HEK293 (cell line): ENCODE measurements around the gene SELENOO.

Source experiments
- CTCF ChIA-PET: fragments of 350-600 bp; formaldehyde crosslinking; extraction: SDS; loops from one replicate; lab custom pipeline; 2021; ENCODE audit warnings: antibody characterized with exemption; lab: Yijun Ruan, JAX
- POLR2A ChIA-PET: fragments of 300-600 bp; formaldehyde crosslinking; extraction: SDS; loops from one replicate; lab custom pipeline; 2020; ENCODE audit warnings: antibody characterized with exemption, inconsistent platforms; lab: Yijun Ruan, JAX
- H3K27ac ChIP-seq: fragments of 200-500 bp; sonication (Bioruptor generic); 2 replicates; pipeline ENCODE4 v1.5.1; 2014; ENCODE audit warnings: low read depth, low read length, control low read depth, inconsistent platforms; ENCODE audit errors: extremely low read depth
- H3K36me3 ChIP-seq, 2 experiments: fragments of 200-500 bp in 1 of 2; sonication (Bioruptor generic) in 1 of 2; 1 replicate in 1 of 2; 2 replicates in 1 of 2; pipeline ENCODE4 v1.5.1; 2014 to 2017; ENCODE audit warnings: inconsistent platforms in 2 of 2, low read length in 2 of 2; ENCODE audit not compliant: control insufficient read depth in 2 of 2, insufficient read depth in 1 of 2
- H3K4me1 ChIP-seq: fragments of 200-500 bp; sonication (Bioruptor generic); 2 replicates; pipeline ENCODE4 v1.5.1; 2014; ENCODE audit warnings: mild to moderate bottlenecking, low read length, inconsistent platforms; ENCODE audit not compliant: control insufficient read depth, insufficient read depth
- H3K4me3 ChIP-seq: 2 replicates; pipeline ENCODE4 v1.5.1; 2011; ENCODE audit warnings: low read depth, mild to moderate bottlenecking, control low read depth, low read length, moderate library complexity
- H3K9me3 ChIP-seq: fragments of 200-500 bp; sonication (Bioruptor generic); 2 replicates; pipeline ENCODE4 v1.5.1; 2014; ENCODE audit warnings: low read depth, low read length, inconsistent platforms; ENCODE audit not compliant: control insufficient read depth, insufficient read depth
- BCL11A ChIP-seq: fragments of 450-650 bp; formaldehyde crosslinking; IDR thresholded peaks from 2 replicates; pipeline ENCODE4 v1.5.1; 2016; ENCODE audit warnings: low read depth, missing biosample characterization, missing genetic modification characterization
- BCL11B ChIP-seq: fragments of 450-650 bp; formaldehyde crosslinking; IDR thresholded peaks from 2 replicates; pipeline ENCODE4 v1.5.1; 2016; ENCODE audit warnings: low read depth, missing biosample characterization, missing genetic modification characterization
- GLIS1 ChIP-seq: fragments of 450-650 bp; formaldehyde crosslinking; IDR thresholded peaks from 2 replicates; pipeline ENCODE4 v1.5.1; 2016; ENCODE audit warnings: missing biosample characterization, missing genetic modification characterization
- GLIS2 ChIP-seq: fragments of 450-650 bp; formaldehyde crosslinking; IDR thresholded peaks from 2 replicates; pipeline ENCODE4 v1.5.1; 2016; ENCODE audit warnings: missing biosample characterization, missing genetic modification characterization
- KLF8 ChIP-seq: fragments of 450-650 bp; formaldehyde crosslinking; IDR thresholded peaks from 2 replicates; pipeline ENCODE4 v1.5.1; 2016; ENCODE audit warnings: missing biosample characterization, missing genetic modification characterization
- OSR2 ChIP-seq: fragments of 450-650 bp; formaldehyde crosslinking; IDR thresholded peaks from 2 replicates; pipeline ENCODE4 v1.5.1; 2016; ENCODE audit warnings: missing biosample characterization, missing genetic modification characterization
- SP2 ChIP-seq: fragments of 450-650 bp; formaldehyde crosslinking; IDR thresholded peaks from 2 replicates; pipeline ENCODE4 v1.5.1; 2016; ENCODE audit warnings: missing biosample characterization, missing genetic modification characterization
- YY2 ChIP-seq: fragments of 450-650 bp; formaldehyde crosslinking; IDR thresholded peaks from 2 replicates; pipeline ENCODE4 v1.5.1; 2016; ENCODE audit warnings: missing biosample characterization, missing genetic modification characterization
- ZBTB20 ChIP-seq: fragments of 450-650 bp; formaldehyde crosslinking; IDR thresholded peaks from 2 replicates; pipeline ENCODE4 v1.5.1; 2016; ENCODE audit warnings: missing biosample characterization, missing genetic modification characterization
- ZBTB48 ChIP-seq: fragments of 450-650 bp; formaldehyde crosslinking; IDR thresholded peaks from 2 replicates; pipeline ENCODE4 v1.5.1; 2016; ENCODE audit warnings: missing biosample characterization, missing genetic modification characterization
- ZBTB8A ChIP-seq: fragments of 450-650 bp; formaldehyde crosslinking; IDR thresholded peaks from 2 replicates; pipeline ENCODE4 v1.5.1; 2016; ENCODE audit warnings: missing biosample characterization, missing genetic modification characterization
- ZIC2 ChIP-seq: fragments of 450-650 bp; formaldehyde crosslinking; IDR thresholded peaks from 2 replicates; pipeline ENCODE4 v1.5.1; 2016; ENCODE audit warnings: missing biosample characterization, missing genetic modification characterization
- ZNF140 ChIP-seq: fragments of 450-650 bp; formaldehyde crosslinking; IDR thresholded peaks from 2 replicates; pipeline ENCODE4 v1.5.1; 2016; ENCODE audit warnings: missing biosample characterization, missing genetic modification characterization
- ZNF335 ChIP-seq: fragments of 450-650 bp; formaldehyde crosslinking; conservative IDR thresholded peaks from 2 replicates; pipeline ENCODE4 v1.5.1; 2016; ENCODE audit warnings: missing biosample characterization, missing genetic modification characterization
- ZNF341 ChIP-seq: fragments of 450-650 bp; formaldehyde crosslinking; IDR thresholded peaks from 2 replicates; pipeline ENCODE4; 2016; ENCODE audit warnings: low read depth, missing biosample characterization, missing genetic modification characterization
- ZNF391 ChIP-seq: fragments of 450-650 bp; formaldehyde crosslinking; IDR thresholded peaks from 2 replicates; pipeline ENCODE4 v1.5.1; 2016; ENCODE audit warnings: low read depth, missing biosample characterization, missing genetic modification characterization, borderline replicate concordance
- ZNF423 ChIP-seq: fragments of 450-650 bp; formaldehyde crosslinking; IDR thresholded peaks from 2 replicates; pipeline ENCODE4 v1.5.1; 2016; ENCODE audit warnings: missing biosample characterization, missing genetic modification characterization
- ZNF433 ChIP-seq: fragments of 450-650 bp; formaldehyde crosslinking; IDR thresholded peaks from 2 replicates; pipeline ENCODE4 v1.5.1; 2016; ENCODE audit warnings: missing biosample characterization, missing genetic modification characterization, low read depth
- ZNF473 ChIP-seq: fragments of 450-650 bp; formaldehyde crosslinking; IDR thresholded peaks from 2 replicates; pipeline ENCODE4 v1.5.1; 2017; ENCODE audit warnings: missing biosample characterization, missing genetic modification characterization
- ZNF549 ChIP-seq: fragments of 450-650 bp; IDR thresholded peaks from 2 replicates; pipeline ENCODE4 v1.5.1; 2018; ENCODE audit warnings: missing biosample characterization, missing genetic modification characterization, mild to moderate bottlenecking, inconsistent platforms, moderate library complexity
- ZNF654 ChIP-seq: fragments of 450-650 bp; formaldehyde crosslinking; IDR thresholded peaks from 2 replicates; pipeline ENCODE4 v1.5.1; 2016; ENCODE audit warnings: low read depth, missing biosample characterization, missing genetic modification characterization
- TF ChIP-seq, protein P1 (sequence below): fragments of 450-650 bp; formaldehyde crosslinking; IDR thresholded peaks from 2 replicates; pipeline ENCODE4; 2016; ENCODE audit warnings: missing biosample characterization, missing genetic modification characterization
- TF ChIP-seq, protein P2 (sequence below): fragments of 450-650 bp; formaldehyde crosslinking; IDR thresholded peaks from 2 replicates; pipeline ENCODE4 v1.5.1; 2016; ENCODE audit warnings: missing biosample characterization, missing genetic modification characterization
- TF ChIP-seq, protein P3 (sequence below): fragments of 450-650 bp; formaldehyde crosslinking; IDR thresholded peaks from 2 replicates; pipeline ENCODE4 v1.5.1; 2016; ENCODE audit warnings: missing biosample characterization, missing genetic modification characterization
- TF ChIP-seq, protein P4 (sequence below): fragments of 450-650 bp; formaldehyde crosslinking; IDR thresholded peaks from 2 replicates; pipeline ENCODE4 v1.5.1; 2017; ENCODE audit warnings: missing biosample characterization, missing genetic modification characterization

The SELENOO gene

DNA sequence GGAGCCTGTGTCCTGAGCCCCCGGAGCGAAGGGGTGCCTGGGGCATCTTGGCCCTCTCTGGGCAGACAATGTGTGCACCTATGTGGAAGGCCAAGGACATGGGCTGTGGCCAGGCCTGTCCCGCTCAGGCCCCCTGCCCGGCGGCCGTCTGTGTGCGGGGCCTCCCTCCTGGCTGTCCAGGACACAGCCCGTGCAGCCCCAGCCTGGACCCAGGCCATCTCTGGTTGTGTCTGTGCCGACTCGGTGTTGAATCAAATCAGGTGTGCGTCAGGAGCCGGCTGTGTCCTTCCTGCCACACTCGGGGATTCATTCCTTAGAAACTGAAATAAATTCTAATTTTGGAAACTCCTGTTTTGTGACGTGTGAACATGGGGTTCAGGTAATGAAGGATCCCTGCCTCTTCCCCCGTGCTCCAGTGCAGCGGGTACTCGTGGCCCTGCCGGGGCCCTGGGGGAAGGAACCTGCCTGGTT lies 1.5 kb upstream of the SELENOO start (continued):
- TF ChIP-seq GLIS2 (tag by site-specific recombination) (no peak), ZNF140 (tag by site-specific recombination) (no peak), ZNF654 (no peak), ZNF423 (tag by site-specific recombination) (no peak), ZNF433 (tag by site-specific recombination) (no peak), YY2 (no peak), ZNF341 (tag by site-specific recombination) (no peak), ZNF473 (tag by site-specific recombination) (no peak)
- TF ChIP-seq, protein P1, sequence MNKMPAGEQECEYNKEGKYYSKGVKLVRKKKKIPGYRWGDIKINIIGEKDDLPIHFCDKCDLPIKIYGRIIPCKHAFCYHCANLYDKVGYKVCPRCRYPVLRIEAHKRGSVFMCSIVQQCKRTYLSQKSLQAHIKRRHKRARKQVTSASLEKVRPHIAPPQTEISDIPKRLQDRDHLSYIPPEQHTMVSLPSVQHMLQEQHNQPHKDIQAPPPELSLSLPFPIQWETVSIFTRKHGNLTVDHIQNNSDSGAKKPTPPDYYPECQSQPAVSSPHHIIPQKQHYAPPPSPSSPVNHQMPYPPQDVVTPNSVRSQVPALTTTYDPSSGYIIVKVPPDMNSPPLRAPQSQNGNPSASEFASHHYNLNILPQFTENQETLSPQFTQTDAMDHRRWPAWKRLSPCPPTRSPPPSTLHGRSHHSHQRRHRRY (tag by site-specific recombination): no peak
- TF ChIP-seq, protein P2, sequence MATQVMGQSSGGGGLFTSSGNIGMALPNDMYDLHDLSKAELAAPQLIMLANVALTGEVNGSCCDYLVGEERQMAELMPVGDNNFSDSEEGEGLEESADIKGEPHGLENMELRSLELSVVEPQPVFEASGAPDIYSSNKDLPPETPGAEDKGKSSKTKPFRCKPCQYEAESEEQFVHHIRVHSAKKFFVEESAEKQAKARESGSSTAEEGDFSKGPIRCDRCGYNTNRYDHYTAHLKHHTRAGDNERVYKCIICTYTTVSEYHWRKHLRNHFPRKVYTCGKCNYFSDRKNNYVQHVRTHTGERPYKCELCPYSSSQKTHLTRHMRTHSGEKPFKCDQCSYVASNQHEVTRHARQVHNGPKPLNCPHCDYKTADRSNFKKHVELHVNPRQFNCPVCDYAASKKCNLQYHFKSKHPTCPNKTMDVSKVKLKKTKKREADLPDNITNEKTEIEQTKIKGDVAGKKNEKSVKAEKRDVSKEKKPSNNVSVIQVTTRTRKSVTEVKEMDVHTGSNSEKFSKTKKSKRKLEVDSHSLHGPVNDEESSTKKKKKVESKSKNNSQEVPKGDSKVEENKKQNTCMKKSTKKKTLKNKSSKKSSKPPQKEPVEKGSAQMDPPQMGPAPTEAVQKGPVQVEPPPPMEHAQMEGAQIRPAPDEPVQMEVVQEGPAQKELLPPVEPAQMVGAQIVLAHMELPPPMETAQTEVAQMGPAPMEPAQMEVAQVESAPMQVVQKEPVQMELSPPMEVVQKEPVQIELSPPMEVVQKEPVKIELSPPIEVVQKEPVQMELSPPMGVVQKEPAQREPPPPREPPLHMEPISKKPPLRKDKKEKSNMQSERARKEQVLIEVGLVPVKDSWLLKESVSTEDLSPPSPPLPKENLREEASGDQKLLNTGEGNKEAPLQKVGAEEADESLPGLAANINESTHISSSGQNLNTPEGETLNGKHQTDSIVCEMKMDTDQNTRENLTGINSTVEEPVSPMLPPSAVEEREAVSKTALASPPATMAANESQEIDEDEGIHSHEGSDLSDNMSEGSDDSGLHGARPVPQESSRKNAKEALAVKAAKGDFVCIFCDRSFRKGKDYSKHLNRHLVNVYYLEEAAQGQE (tag by site-specific recombination): no peak

DNA sequence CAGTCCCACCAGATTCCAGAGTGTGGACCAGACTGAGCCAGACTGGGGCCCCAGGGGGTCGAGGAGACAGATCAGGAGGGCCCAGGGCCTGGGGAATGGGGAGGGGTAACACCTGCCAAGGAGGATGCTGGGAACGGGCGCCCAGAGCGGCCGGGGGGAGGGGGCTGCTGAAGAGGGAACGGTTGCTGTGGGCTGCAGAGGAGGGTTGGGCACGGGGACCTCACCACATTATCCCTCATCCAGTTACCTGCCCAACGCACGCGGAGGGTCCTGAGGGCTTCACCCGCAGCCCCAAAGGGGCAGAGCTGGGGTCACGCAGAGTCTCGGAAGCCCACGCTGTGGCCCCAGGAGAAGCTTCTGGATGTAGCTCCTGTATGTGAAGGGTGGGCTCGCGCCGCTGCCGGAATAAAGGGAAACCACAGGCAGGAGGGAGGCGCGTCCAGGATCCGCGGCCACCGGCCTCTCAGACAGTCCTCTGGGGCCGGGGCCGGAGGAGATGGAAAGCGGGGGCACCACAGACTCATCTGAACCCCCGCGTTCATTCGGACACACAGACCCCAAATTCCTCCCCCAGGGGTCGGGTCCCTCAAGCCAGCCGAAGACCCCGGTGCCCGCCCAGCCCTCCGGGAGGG lies 866 bp upstream of the SELENOO start:
- H3K4me3 ChIP-seq: peak overlapping the region; percentile 63
- H3K4me1 ChIP-seq: peaks cover 5% of the 10 kb centered on the region; the same call in 1 of the 2 replicates
- H3K36me3 ChIP-seq: peaks cover 24 to 65% of the 10 kb centered on the region in 2 experiments
- H3K27ac ChIP-seq: peak overlapping the region; percentile 82
- ChIA-PET POLR2A (interaction anchor here (1.0 to 1.2 kb wide), 2 partner anchors 9 to 28 kb away, joined by 5 to 8 read pairs; no protein-coding TSS in a partner anchor), CTCF (interaction anchor here (2.3 kb wide), 1 partner anchor 9 kb away, joined by 5 read pairs; no protein-coding TSS in a partner anchor)
- no peaks in the 10 kb centered on the region for H3K9me3 ChIP-seq
- TF ChIP-seq GLIS2 (tag by site-specific recombination) (peak; percentile 30), ZNF391 (tag by site-specific recombination) (no peak), BCL11B (tag by site-specific recombination) (peak; percentile 46), ZNF335 (tag by site-specific recombination) (peak; percentile 80), ZIC2 (tag by site-specific recombination) (peak; percentile 54; the same call in 1 of the 2 replicates), ZNF549 (no peak), ZBTB20 (peak; percentile 61), ZNF341 (tag by site-specific recombination) (peak; percentile 93), ZBTB48 (tag by site-specific recombination) (peak; percentile 35; the same call in 1 of the 2 replicates), OSR2 (tag by site-specific recombination) (peak; percentile 91), ZBTB8A (tag by site-specific recombination) (peak; percentile 49), BCL11A (tag by site-specific recombination) (peak; percentile 45; the same call in 1 of the 2 replicates), KLF8 (tag by site-specific recombination) (peak; percentile 38; the same call in 1 of the 2 replicates), SP2 (tag by site-specific recombination) (peak; percentile 15), GLIS1 (tag by site-specific recombination) (peak; percentile 55)
- TF ChIP-seq, protein P3, sequence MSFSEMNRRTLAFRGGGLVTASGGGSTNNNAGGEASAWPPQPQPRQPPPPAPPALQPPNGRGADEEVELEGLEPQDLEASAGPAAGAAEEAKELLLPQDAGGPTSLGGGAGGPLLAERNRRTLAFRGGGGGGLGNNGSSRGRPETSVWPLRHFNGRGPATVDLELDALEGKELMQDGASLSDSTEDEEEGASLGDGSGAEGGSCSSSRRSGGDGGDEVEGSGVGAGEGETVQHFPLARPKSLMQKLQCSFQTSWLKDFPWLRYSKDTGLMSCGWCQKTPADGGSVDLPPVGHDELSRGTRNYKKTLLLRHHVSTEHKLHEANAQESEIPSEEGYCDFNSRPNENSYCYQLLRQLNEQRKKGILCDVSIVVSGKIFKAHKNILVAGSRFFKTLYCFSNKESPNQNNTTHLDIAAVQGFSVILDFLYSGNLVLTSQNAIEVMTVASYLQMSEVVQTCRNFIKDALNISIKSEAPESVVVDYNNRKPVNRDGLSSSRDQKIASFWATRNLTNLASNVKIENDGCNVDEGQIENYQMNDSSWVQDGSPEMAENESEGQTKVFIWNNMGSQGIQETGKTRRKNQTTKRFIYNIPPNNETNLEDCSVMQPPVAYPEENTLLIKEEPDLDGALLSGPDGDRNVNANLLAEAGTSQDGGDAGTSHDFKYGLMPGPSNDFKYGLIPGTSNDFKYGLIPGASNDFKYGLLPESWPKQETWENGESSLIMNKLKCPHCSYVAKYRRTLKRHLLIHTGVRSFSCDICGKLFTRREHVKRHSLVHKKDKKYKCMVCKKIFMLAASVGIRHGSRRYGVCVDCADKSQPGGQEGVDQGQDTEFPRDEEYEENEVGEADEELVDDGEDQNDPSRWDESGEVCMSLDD (tag by site-specific recombination): 0 out of 2 replicates have a peak, but pooled peaks have one; percentile 18
- TF ChIP-seq, protein P4, sequence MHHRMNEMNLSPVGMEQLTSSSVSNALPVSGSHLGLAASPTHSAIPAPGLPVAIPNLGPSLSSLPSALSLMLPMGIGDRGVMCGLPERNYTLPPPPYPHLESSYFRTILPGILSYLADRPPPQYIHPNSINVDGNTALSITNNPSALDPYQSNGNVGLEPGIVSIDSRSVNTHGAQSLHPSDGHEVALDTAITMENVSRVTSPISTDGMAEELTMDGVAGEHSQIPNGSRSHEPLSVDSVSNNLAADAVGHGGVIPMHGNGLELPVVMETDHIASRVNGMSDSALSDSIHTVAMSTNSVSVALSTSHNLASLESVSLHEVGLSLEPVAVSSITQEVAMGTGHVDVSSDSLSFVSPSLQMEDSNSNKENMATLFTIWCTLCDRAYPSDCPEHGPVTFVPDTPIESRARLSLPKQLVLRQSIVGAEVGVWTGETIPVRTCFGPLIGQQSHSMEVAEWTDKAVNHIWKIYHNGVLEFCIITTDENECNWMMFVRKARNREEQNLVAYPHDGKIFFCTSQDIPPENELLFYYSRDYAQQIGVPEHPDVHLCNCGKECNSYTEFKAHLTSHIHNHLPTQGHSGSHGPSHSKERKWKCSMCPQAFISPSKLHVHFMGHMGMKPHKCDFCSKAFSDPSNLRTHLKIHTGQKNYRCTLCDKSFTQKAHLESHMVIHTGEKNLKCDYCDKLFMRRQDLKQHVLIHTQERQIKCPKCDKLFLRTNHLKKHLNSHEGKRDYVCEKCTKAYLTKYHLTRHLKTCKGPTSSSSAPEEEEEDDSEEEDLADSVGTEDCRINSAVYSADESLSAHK (tag by site-specific recombination): no peak
